WERI-Rb-1 (cell line): Measurements from ENCODE around the gene MAN1A1.

Experiments used
- DNase-seq: peaks from one replicate; pipeline ENCODE4 v3.0.0-alpha.2; 2020
- H3K27ac ChIP-seq: fragments of 250-450 bp; sonication (Bioruptor Pico); 2 replicates; pipeline ENCODE4 v1.5.1; 2020; ENCODE audit warnings: mild to moderate bottlenecking, moderate library complexity
- H3K27me3 ChIP-seq: fragments of 250-450 bp; sonication (Bioruptor Pico); 2 replicates; pipeline ENCODE4 v1.5.1; 2021; ENCODE audit warnings: mild to moderate bottlenecking, low read depth, moderate library complexity; ENCODE audit not compliant: insufficient read depth, severe bottlenecking
- H3K36me3 ChIP-seq: fragments of 250-450 bp; sonication (Bioruptor Pico); 2 replicates; pipeline ENCODE4 v1.5.1; 2020; ENCODE audit warnings: mild to moderate bottlenecking, moderate library complexity
- H3K4me3 ChIP-seq: 2 replicates; pipeline ENCODE4 v1.5.1; 2011; ENCODE audit warnings: low read depth, mild to moderate bottlenecking, control low read depth, low read length
- H3K9me3 ChIP-seq: fragments of 250-450 bp; sonication (Bioruptor Pico); 2 replicates; pipeline ENCODE4 v1.5.1; 2021; ENCODE audit warnings: mild to moderate bottlenecking, moderate library complexity; ENCODE audit not compliant: severe bottlenecking
- TF ChIP-seq, protein P1 (sequence below): IDR thresholded peaks from 2 replicates; pipeline ENCODE4 v1.5.1; 2011; ENCODE audit warnings: low read depth, mild to moderate bottlenecking, control low read depth, inconsistent platforms, low read length

The MAN1A1 gene

DNA sequence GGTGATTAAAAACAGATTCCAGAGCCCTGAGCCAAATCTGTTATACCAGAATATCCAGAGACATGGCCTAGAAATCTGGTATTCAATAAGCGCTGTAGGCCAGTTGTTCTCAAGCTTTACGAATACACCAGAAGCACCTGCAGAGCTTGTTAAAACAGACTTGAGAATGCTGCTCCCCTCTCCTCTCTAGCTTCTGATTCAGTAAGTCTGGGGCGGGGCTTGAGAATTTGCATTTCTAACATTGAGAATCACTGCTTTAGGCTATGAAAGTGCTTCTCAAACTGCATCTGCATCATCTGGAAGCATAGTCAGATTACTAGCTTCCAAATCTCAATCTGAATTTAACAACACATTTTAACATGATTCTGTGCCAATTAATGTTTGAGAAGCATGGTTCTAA, 20.5 kb upstream of the MAN1A1 start:
- H3K27ac ChIP-seq, result no peak overlapping the region
- DNase-seq, result no peak
- no peak overlapping the region for H3K4me3 ChIP-seq
- H3K36me3 ChIP-seq, result no peaks in the 10 kb centered on the region
- no peaks in the 10 kb centered on the region for H3K9me3 ChIP-seq
- TF ChIP-seq, protein P1, sequence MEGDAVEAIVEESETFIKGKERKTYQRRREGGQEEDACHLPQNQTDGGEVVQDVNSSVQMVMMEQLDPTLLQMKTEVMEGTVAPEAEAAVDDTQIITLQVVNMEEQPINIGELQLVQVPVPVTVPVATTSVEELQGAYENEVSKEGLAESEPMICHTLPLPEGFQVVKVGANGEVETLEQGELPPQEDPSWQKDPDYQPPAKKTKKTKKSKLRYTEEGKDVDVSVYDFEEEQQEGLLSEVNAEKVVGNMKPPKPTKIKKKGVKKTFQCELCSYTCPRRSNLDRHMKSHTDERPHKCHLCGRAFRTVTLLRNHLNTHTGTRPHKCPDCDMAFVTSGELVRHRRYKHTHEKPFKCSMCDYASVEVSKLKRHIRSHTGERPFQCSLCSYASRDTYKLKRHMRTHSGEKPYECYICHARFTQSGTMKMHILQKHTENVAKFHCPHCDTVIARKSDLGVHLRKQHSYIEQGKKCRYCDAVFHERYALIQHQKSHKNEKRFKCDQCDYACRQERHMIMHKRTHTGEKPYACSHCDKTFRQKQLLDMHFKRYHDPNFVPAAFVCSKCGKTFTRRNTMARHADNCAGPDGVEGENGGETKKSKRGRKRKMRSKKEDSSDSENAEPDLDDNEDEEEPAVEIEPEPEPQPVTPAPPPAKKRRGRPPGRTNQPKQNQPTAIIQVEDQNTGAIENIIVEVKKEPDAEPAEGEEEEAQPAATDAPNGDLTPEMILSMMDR, result no peak
- no peaks in the 10 kb centered on the region for H3K27me3 ChIP-seq

DNA sequence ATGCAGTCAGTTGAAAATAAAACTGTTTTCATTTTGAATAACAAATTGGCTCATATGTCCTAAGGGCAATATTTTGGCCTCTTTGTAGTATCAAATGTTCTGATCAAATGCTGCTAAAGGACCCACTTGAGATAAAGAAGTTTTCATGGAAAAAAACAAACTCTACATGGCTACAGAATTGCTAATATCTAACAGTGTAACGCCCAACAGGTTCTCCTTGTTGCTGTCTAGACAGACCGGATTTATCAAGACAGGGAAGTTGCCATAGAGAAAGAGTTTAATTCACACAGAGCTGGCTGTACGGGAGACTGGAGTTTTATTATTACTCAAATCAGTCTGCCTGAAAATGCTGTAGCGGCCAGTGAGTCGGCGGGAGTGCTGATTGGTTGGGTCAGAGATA, 19.4 kb upstream of the MAN1A1 start:
- H3K27me3 ChIP-seq, result no peaks in the 10 kb centered on the region
- no peak overlapping the region for H3K27ac ChIP-seq
- DNase-seq, result no peak
- H3K9me3 ChIP-seq, result no peaks in the 10 kb centered on the region
- no peaks in the 10 kb centered on the region for H3K36me3 ChIP-seq
- H3K4me3 ChIP-seq, result no peak overlapping the region
- TF ChIP-seq, protein P1, result no peak

DNA sequence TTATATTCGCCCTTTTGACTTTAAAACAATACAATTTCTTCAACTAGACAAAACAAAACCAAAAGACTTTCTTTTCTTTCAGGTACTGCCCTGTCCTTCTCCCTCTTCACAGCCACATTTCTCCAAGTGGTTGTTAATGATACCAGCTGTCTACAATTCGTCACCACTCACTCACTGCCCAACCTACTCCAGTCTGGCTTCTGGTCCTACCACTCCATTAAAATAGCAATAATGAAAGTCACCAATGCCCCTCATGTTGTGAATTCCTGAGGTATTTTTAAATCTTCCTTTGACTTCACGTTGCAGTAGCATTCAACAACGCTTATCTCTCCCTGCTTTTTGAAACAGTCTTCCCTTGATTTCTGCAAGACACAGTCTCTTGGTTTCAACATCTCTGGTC, 11.6 kb upstream of the MAN1A1 start:
- Histone ChIP-seq H3K27ac (no peak overlapping the region), H3K9me3 (no peaks in the 10 kb centered on the region), H3K27me3 (no peaks in the 10 kb centered on the region), H3K36me3 (no peaks in the 10 kb centered on the region), H3K4me3 (no peak overlapping the region)
- TF ChIP-seq, protein P1, result no peak
- no peak for DNase-seq

DNA sequence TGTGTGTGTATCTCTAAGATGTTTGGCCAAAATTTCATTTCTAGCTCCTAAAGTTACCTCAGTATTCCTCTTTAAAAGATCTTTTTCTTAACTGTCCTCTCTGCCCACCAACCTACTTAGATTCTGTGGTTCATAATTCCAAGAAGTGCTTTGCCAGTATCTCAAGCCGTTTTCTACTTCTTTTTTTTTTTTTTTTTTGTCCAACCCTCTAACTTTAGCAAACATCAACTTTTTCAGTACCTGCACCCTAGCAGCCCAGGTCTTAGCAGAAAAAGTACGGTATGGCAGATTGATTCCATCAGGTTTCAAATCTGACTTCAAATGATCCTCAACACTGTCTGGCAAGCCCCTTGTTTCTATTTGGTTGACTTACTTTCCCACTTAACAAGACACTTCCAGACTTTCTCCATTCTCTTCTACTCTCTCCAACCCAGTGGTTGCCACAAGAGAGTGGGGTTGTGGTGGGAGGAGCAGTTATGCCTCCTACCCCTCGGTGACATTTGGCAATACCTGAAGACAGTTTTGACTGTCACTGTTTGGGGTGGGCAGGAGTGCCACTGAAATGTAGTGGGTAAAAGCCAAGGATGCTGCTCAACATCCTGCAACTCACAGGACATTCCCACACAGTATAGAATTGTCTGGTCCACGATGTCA, 10.8 kb upstream of the MAN1A1 start:
- no peak for DNase-seq
- TF ChIP-seq, protein P1, result no peak
- H3K36me3 ChIP-seq, result no peaks in the 10 kb centered on the region
- H3K27me3 ChIP-seq, result no peaks in the 10 kb centered on the region
- no peak overlapping the region for H3K4me3 ChIP-seq
- H3K9me3 ChIP-seq, result no peaks in the 10 kb centered on the region
- no peak overlapping the region for H3K27ac ChIP-seq

DNA sequence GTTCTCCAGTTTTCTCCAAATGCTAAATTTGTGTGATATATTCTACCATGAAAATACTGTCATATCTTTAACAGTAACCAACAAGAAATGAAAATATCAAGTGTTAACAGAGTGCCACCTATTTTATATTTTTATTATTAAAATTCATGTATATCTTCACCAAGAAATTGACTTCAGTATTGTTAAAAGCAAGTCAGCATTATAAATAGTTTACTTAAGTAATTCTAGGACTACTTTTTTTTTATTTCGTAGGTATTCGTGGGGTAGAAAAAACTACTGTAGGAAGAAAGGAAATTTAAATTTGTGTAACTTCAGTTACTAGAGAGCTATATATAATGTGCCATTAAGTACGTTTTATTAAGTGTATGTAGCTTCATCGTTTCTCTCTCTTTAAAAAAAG, 6.3 kb upstream of the MAN1A1 start:
- peaks cover 2% of the 10 kb centered on the region for H3K27me3 ChIP-seq
- H3K36me3 ChIP-seq, result no peaks in the 10 kb centered on the region
- no peak for DNase-seq
- H3K9me3 ChIP-seq, result no peaks in the 10 kb centered on the region
- no peak overlapping the region for H3K27ac ChIP-seq
- TF ChIP-seq, protein P1, result no peak
- H3K4me3 ChIP-seq, result no peak overlapping the region

DNA sequence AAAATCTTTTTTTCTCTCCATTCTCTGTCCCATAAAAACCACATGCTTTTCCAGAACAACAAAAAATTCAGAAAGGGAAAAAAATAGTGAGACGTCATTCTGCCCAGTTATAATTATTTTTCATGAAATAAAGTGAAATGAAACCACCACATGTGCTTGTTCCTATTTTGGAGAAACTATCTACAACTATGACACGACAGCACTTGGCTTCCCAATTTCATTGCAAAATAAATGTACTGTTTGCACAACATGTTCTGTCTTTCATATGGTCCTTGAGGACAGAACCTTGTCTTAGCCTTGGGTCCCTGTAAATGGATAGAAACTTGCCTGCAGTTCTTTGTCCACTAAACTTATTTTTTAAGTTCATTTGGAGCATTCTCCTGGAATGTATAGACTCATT, 5.6 kb upstream of the MAN1A1 start:
- no peaks in the 10 kb centered on the region for H3K36me3 ChIP-seq
- H3K9me3 ChIP-seq, result no peaks in the 10 kb centered on the region
- no peak overlapping the region for H3K4me3 ChIP-seq
- TF ChIP-seq, protein P1, result no peak
- H3K27me3 ChIP-seq, result peaks cover 10% of the 10 kb centered on the region
- DNase-seq, result no peak
- no peak overlapping the region for H3K27ac ChIP-seq
